IMR-90 (cell line): ENCODE results near the gene RTEL1. TPM values are rescaled to one million over a fixed set of nuclear protein-coding genes. Genes with fewer than 3 reads are reported as not detected.

Experiments
- ATAC-seq: fragments of 200-7000 bp; cut with Tn5 transposase; 2 replicates; pipeline ENCODE4 v1.9.1; 2020; ENCODE audit warnings: low read depth, mild to moderate bottlenecking, moderate library complexity
- BruUV-seq: library from RNA; stranded (reverse); fragments of 400-500 nt; replicated peaks from 2 replicates; lab custom pipeline; 2021; lab: Mats Ljungman, UMichigan
- CTCF ChIA-PET: fragments of 300-600 bp; formaldehyde crosslinking; extraction: SDS; loops from one replicate; lab custom pipeline; 2021; ENCODE audit warnings: antibody characterized with exemption; lab: Yijun Ruan, JAX
- POLR2A ChIA-PET: fragments of 300-600 bp; sonication (Branson Sonifier 250); formaldehyde crosslinking; loops from one replicate; lab custom pipeline; 2022; ENCODE audit warnings: antibody characterized with exemption; ENCODE audit not compliant: unreplicated experiment; lab: Charles Lee
- DNase-seq: peaks from one replicate; pipeline ENCODE4 v3.0.0; 2013
- H2AFZ ChIP-seq: replicated peaks from 2 replicates; pipeline ENCODE3; 2013; ENCODE audit warnings: low read length, mild to moderate bottlenecking; ENCODE audit not compliant: poor library complexity
- H2AK5ac ChIP-seq: 2 replicates; pipeline ENCODE4 v1.6.1; 2013; ENCODE audit warnings: low read depth, low read length, inconsistent platforms
- H2AK9ac ChIP-seq: replicated peaks from 2 replicates; pipeline ENCODE3; 2013; ENCODE audit warnings: mild to moderate bottlenecking, low read depth, low read length, moderate library complexity; ENCODE audit not compliant: poor library complexity
- H2BK120ac ChIP-seq: 2 replicates; pipeline ENCODE4 v1.6.1; 2013; ENCODE audit warnings: low read depth, low read length, inconsistent platforms
- H2BK15ac ChIP-seq: 3 replicates; pipeline ENCODE4 v1.6.1; 2013; ENCODE audit warnings: low read depth, low read length, inconsistent platforms
- H2BK20ac ChIP-seq: 2 replicates; pipeline ENCODE4 v1.6.1; 2013; ENCODE audit warnings: low read depth, mild to moderate bottlenecking, inconsistent platforms, low read length, moderate library complexity
- H2BK5ac ChIP-seq: 2 replicates; pipeline ENCODE4 v1.6.1; 2013; ENCODE audit warnings: mild to moderate bottlenecking, low read depth, low read length, inconsistent platforms; ENCODE audit not compliant: poor library complexity, severe bottlenecking
- H3K14ac ChIP-seq: replicated peaks from 2 replicates; pipeline ENCODE4 v1.6.1; 2013; ENCODE audit warnings: low read depth, low read length, inconsistent platforms
- H3K18ac ChIP-seq: 2 replicates; pipeline ENCODE4 v1.6.1; 2013; ENCODE audit warnings: low read depth, low read length, control low read depth
- H3K23ac ChIP-seq: 2 replicates; pipeline ENCODE4 v1.6.1; 2013; ENCODE audit warnings: low read depth, low read length, inconsistent platforms
- H3K27ac ChIP-seq: 2 replicates; pipeline ENCODE4 v1.5.1; 2013; ENCODE audit warnings: mild to moderate bottlenecking, control low read depth, low read length; ENCODE audit not compliant: insufficient read depth
- H3K27me3 ChIP-seq: 2 replicates; pipeline ENCODE4 v1.6.1; 2013; ENCODE audit warnings: low read length; ENCODE audit not compliant: control insufficient read depth, insufficient read depth
- H3K36me3 ChIP-seq: 2 replicates; pipeline ENCODE4 v1.6.1; 2013; ENCODE audit warnings: low read length, mixed read lengths; ENCODE audit not compliant: control insufficient read depth, insufficient read depth
- H3K4ac ChIP-seq: 2 replicates; pipeline ENCODE4 v1.6.1; 2013; ENCODE audit warnings: low read depth, low read length, inconsistent platforms
- H3K4me1 ChIP-seq: 2 replicates; pipeline ENCODE4 v1.6.1; 2013; ENCODE audit warnings: low read length, mixed read lengths; ENCODE audit not compliant: control insufficient read depth, insufficient read depth
- H3K4me2 ChIP-seq: 2 replicates; pipeline ENCODE4 v1.6.1; 2013; ENCODE audit warnings: low read depth, mild to moderate bottlenecking, control low read depth, low read length, moderate library complexity
- H3K4me3 ChIP-seq: 2 replicates; pipeline ENCODE4 v1.5.1; 2013; ENCODE audit warnings: low read depth, mild to moderate bottlenecking, control low read depth, low read length, moderate library complexity; ENCODE audit not compliant: insufficient read depth
- H3K56ac ChIP-seq: 2 replicates; pipeline ENCODE4 v1.6.1; 2013; ENCODE audit warnings: low read length, inconsistent platforms; ENCODE audit not compliant: insufficient read depth; ENCODE audit errors: extremely low read depth
- H3K79me1 ChIP-seq, 2 experiments: 2 replicates each; pipeline ENCODE4 v1.6.1; 2013; ENCODE audit warnings: low read length in 2 of 2, inconsistent platforms in 1 of 2, low read depth in 1 of 2
- H3K9ac ChIP-seq: 2 replicates; pipeline ENCODE4 v1.6.1; 2013; ENCODE audit warnings: low read depth, low read length, control low read depth
- H3K9me1 ChIP-seq: 2 replicates; pipeline ENCODE4 v1.6.1; 2013; ENCODE audit warnings: low read length, inconsistent platforms; ENCODE audit not compliant: insufficient read depth
- H3K9me3 ChIP-seq: 2 replicates; pipeline ENCODE4 v1.6.1; 2013; ENCODE audit warnings: low read length; ENCODE audit not compliant: control insufficient read depth, insufficient read depth
- H4K20me1 ChIP-seq: 2 replicates; pipeline ENCODE4 v1.6.1; 2013; ENCODE audit warnings: low read length, inconsistent platforms; ENCODE audit not compliant: insufficient read depth
- H4K5ac ChIP-seq: 2 replicates; pipeline ENCODE4 v1.6.1; 2013; ENCODE audit warnings: mild to moderate bottlenecking, low read depth, low read length, control low read depth
- H4K8ac ChIP-seq, 2 experiments: 2 replicates each; pipeline ENCODE4 v1.6.1; 2013; ENCODE audit warnings: low read depth in 2 of 2, low read length in 2 of 2, control low read depth in 1 of 2, inconsistent platforms in 1 of 2
- H4K91ac ChIP-seq: 2 replicates; pipeline ENCODE4 v1.6.1; 2013; ENCODE audit warnings: low read depth, low read length, inconsistent platforms; ENCODE audit not compliant: insufficient read depth
- CEBPB ChIP-seq: IDR thresholded peaks from 2 replicates; pipeline ENCODE4 v1.6.1; 2012; ENCODE audit warnings: low read depth, low read length, improper control_type of control experiment
- FOS ChIP-seq: fragments of 150-350 bp; IDR thresholded peaks from 2 replicates; pipeline ENCODE4 v1.6.1; 2016; ENCODE audit warnings: low read depth, low read length
- WGBS, 2 experiments: methylation state at CpG; one replicate each; pipeline versions ENCODE4 v1.1.5 to v1.1.7; 2013; ENCODE audit warnings: missing lambda C conversion rate in 2 of 2; ENCODE audit not compliant: insufficient read length in 1 of 2; ENCODE audit errors: extremely low coverage in 2 of 2; 5-methylcytosine and 5-hydroxymethylcytosine counted together
- dilution Hi-C: fragments of 300-500 bp; cut with HindIII; formaldehyde crosslinking; loops from one replicate; pipeline ENCODE4 v1.14.3; 2018; ENCODE audit warnings: low sequenced_read_pairs; ENCODE audit not compliant: unreplicated experiment
- in situ Hi-C: fragments of 300-500 bp; cut with MboI; formaldehyde crosslinking; loops from 3 replicates; pipeline ENCODE4 v1.14.3; 2019; ENCODE audit warnings: low sequenced_read_pairs, inconsistent platforms, mixed read lengths
- intact Hi-C: fragments of 100-400 bp; cut with micrococcal nuclease; formaldehyde crosslinking; loops from 2 replicates; pipeline ENCODE4 v1.10.0; 2022
- microRNA-seq, 2 experiments: library from miRNA; stranded (forward) in 1 of 2; unstranded in 1 of 2; fragments of 10-50 nt in 1 of 2; fragments of <30 nt in 1 of 2; gene quantifications in 1 of 2; microRNA quantifications in 1 of 2; one replicate each; pipeline versions ENCODE3 to v1.1.0; 2013 to 2020; ENCODE audit not compliant: insufficient read depth in 1 of 2, insufficient read length in 1 of 2, unreplicated experiment in 1 of 2
- polyA plus RNA-seq, 3 experiments: library from polyadenylated mRNA; depleted of rRNA; stranded (reverse); fragments of >200 nt; gene quantifications; 2 replicates each; pipeline ENCODE4 v1.2.3, GENCODE V29; 2012; ENCODE audit warnings: low replicate concordance in 1 of 3
- small RNA-seq, 5 experiments: library from RNA; depleted of rRNA; stranded (forward); fragments of <200 nt; gene quantifications; one replicate each; pipeline ENCODE3, GENCODE V24; 2012
- total RNA-seq: library from RNA; depleted of rRNA; stranded (reverse); fragments of >200 nt; gene quantifications from 2 replicates; pipeline ENCODE4 v1.2.3, GENCODE V29; 2012; rRNA removed

RTEL1 gene
- total and polyA plus RNA-seq, 2 of the 4 experiments (the other 2 are of a cell fraction): 14.7 to 18.8 TPM

GRCh38 chr20:63745424-63745805 lies 87.3 kb downstream of the RTEL1 start:
- H3K9me1 ChIP-seq: no peaks in the 10 kb centered on the region
- intact Hi-C loops (no loop called here), in situ Hi-C loops (no loop called here), dilution Hi-C loops (no loop called here)
- H2BK20ac ChIP-seq: no peak overlapping the region
- H3K23ac ChIP-seq: no peak overlapping the region
- H3K4me2 ChIP-seq: no peak overlapping the region
- peak overlapping the region; percentile 66 for H2AK9ac ChIP-seq
- BruUV-seq: no TSS peak
- no peaks in the 10 kb centered on the region for H3K27me3 ChIP-seq
- H3K36me3 ChIP-seq: peaks cover 30% of the 10 kb centered on the region; the same call in 1 of the 2 replicates
- no peak overlapping the region for H2AK5ac ChIP-seq
- no peak overlapping the region for H3K27ac ChIP-seq
- no peak overlapping the region for H3K4me3 ChIP-seq
- WGBS, 2 experiments: 60% methylated on average over 1 of the region's 15 CpGs; no CpG with 5 or more reads in 1 of the 2 experiments
- H2AFZ ChIP-seq: no peak overlapping the region
- ChIA-PET POLR2A (no interaction called here), CTCF (no interaction called here)
- no peak overlapping the region for H3K4ac ChIP-seq
- no peak for TF ChIP-seq CEBPB
- no peak for TF ChIP-seq FOS
- no peak overlapping the region for H3K18ac ChIP-seq
- no peak overlapping the region for H3K56ac ChIP-seq
- no peak overlapping the region for H4K5ac ChIP-seq
- DNase-seq (no peak), ATAC-seq (no peak)
- H2BK15ac ChIP-seq: no peak overlapping the region
- H4K8ac ChIP-seq: no peak overlapping the region
- peaks cover 10% of the 10 kb centered on the region for H4K20me1 ChIP-seq
- no peak overlapping the region for H3K14ac ChIP-seq
- H3K4me1 ChIP-seq: peaks cover 5% of the 10 kb centered on the region
- H3K9ac ChIP-seq: no peak overlapping the region
- H4K91ac ChIP-seq: no peak overlapping the region
- no peak overlapping the region for H2BK120ac ChIP-seq
- H3K79me1 ChIP-seq: peaks cover 4 to 9% of the 10 kb centered on the region in 2 experiments; a peak in 2 of 4 replicates
- no peaks in the 10 kb centered on the region for H3K9me3 ChIP-seq
- H2BK5ac ChIP-seq: no peak overlapping the region

Small RNAs within 50 kb of the gene (microRNA-seq; reads per million reads assigned to microRNA genes)
- gene LIME1 (ENCODE audit: insufficient read depth, insufficient read length) (not detected), gene TNFRSF6B (ENCODE audit: insufficient read depth, insufficient read length) (not detected)

Small RNAs within 50 kb of the gene (small RNA-seq; reads per million reads assigned to genes)
- gene LIME1: 0 reads per million in 5 experiments
- gene TNFRSF6B: 0 reads per million in 5 experiments

Other genes starting within 250 kb of the RTEL1 start
- gene KCNQ2, start 185.7 kb upstream of the RTEL1 start, total RNA-seq: not detected in 2 replicates
- gene KCNQ2, start 185.7 kb upstream of the RTEL1 start, polyA plus RNA-seq (2012; rRNA removed): 0.02 TPM in 1 of 2 replicates, not detected in the other
- gene EEF1A2, start 159.2 kb upstream of the RTEL1 start, total RNA-seq: 1.3 and 2.2 TPM in 2 replicates
- gene EEF1A2, start 159.2 kb upstream of the RTEL1 start, polyA plus RNA-seq (2012; rRNA removed): 3.2 and 4.6 TPM in 2 replicates
- 12.9 and 17.2 TPM in 2 replicates for gene PPDPF, start 137.5 kb upstream of the RTEL1 start, total RNA-seq
- 171 and 200 TPM in 2 replicates for gene PPDPF, start 137.5 kb upstream of the RTEL1 start, polyA plus RNA-seq (2012; rRNA removed)
- not detected in 2 replicates for gene PTK6, start 120.9 kb upstream of the RTEL1 start, total RNA-seq
- 0.07 TPM in 1 of 2 replicates, not detected in the other for gene PTK6, start 120.9 kb upstream of the RTEL1 start, polyA plus RNA-seq (2012; rRNA removed)
- not detected in 2 replicates for gene SRMS, start 110.6 kb upstream of the RTEL1 start, total RNA-seq
- gene SRMS, start 110.6 kb upstream of the RTEL1 start, polyA plus RNA-seq (2012; rRNA removed): not detected in 2 replicates
- 0.28 and 0.36 TPM in 2 replicates for gene FNDC11, start 104.2 kb upstream of the RTEL1 start, total RNA-seq
- gene FNDC11, start 104.2 kb upstream of the RTEL1 start, polyA plus RNA-seq (2012; rRNA removed): 1.0 and 1.6 TPM in 2 replicates
- gene HELZ2, start 84.1 kb upstream of the RTEL1 start, total RNA-seq: 4.2 and 4.7 TPM in 2 replicates
- gene HELZ2, start 84.1 kb upstream of the RTEL1 start, polyA plus RNA-seq (2012; rRNA removed): 10.6 and 12.2 TPM in 2 replicates
- gene GMEB2, start 31.2 kb upstream of the RTEL1 start, total RNA-seq: 5.0 and 5.3 TPM in 2 replicates
- 10.0 and 10.6 TPM in 2 replicates for gene GMEB2, start 31.2 kb upstream of the RTEL1 start, polyA plus RNA-seq (2012; rRNA removed)
- 20.3 and 21.1 TPM in 2 replicates for gene STMN3, start 4.9 kb upstream of the RTEL1 start, total RNA-seq
- 62.3 and 67.4 TPM in 2 replicates for gene STMN3, start 4.9 kb upstream of the RTEL1 start, polyA plus RNA-seq (2012; rRNA removed)
- 1.1 and 1.3 TPM in 2 replicates for gene TNFRSF6B, start 38.3 kb downstream of the RTEL1 start, total RNA-seq
- gene TNFRSF6B, start 38.3 kb downstream of the RTEL1 start, polyA plus RNA-seq (2012; rRNA removed): 11.0 and 12.0 TPM in 2 replicates
- gene ARFRP1, start 49.7 kb downstream of the RTEL1 start, total RNA-seq: 25.3 and 29.2 TPM in 2 replicates
- gene ARFRP1, start 49.7 kb downstream of the RTEL1 start, polyA plus RNA-seq (2012; rRNA removed): 36.3 and 36.6 TPM in 2 replicates
- gene ZGPAT, start 49.7 kb downstream of the RTEL1 start, total RNA-seq: 13.4 and 15.6 TPM in 2 replicates
- 20.2 and 21.1 TPM in 2 replicates for gene ZGPAT, start 49.7 kb downstream of the RTEL1 start, polyA plus RNA-seq (2012; rRNA removed)
- gene LIME1, start 78.4 kb downstream of the RTEL1 start, total RNA-seq: 0.28 and 0.36 TPM in 2 replicates
- 7.8 and 11.9 TPM in 2 replicates for gene LIME1, start 78.4 kb downstream of the RTEL1 start, polyA plus RNA-seq (2012; rRNA removed)
- 5.0 and 8.1 TPM in 2 replicates for gene SLC2A4RG, start 81.5 kb downstream of the RTEL1 start, total RNA-seq
- gene SLC2A4RG, start 81.5 kb downstream of the RTEL1 start, polyA plus RNA-seq (2012; rRNA removed): 50.3 and 71.4 TPM in 2 replicates
- 14.9 and 15.3 TPM in 2 replicates for gene ZBTB46, start 173.0 kb downstream of the RTEL1 start, total RNA-seq
- gene ZBTB46, start 173.0 kb downstream of the RTEL1 start, polyA plus RNA-seq (2012; rRNA removed): 4.2 and 4.3 TPM in 2 replicates
- gene ABHD16B, start 203.2 kb downstream of the RTEL1 start, total RNA-seq: not detected in 2 replicates
- gene ABHD16B, start 203.2 kb downstream of the RTEL1 start, polyA plus RNA-seq (2012; rRNA removed): 0.05 TPM in 1 of 2 replicates, not detected in the other
- gene TPD52L2, start 207.0 kb downstream of the RTEL1 start, total RNA-seq: 113 and 119 TPM in 2 replicates
- gene TPD52L2, start 207.0 kb downstream of the RTEL1 start, polyA plus RNA-seq (2012; rRNA removed): 189 and 191 TPM in 2 replicates
- 45.2 and 46.9 TPM in 2 replicates for gene DNAJC5, start 236.8 kb downstream of the RTEL1 start, total RNA-seq
- gene DNAJC5, start 236.8 kb downstream of the RTEL1 start, polyA plus RNA-seq (2012; rRNA removed): 35.6 and 36.3 TPM in 2 replicates